Esophagus muscularis mucosa (tissue), 4 donors: ENCODE measurements around the gene CTH. TPM values are rescaled to one million over a fixed set of nuclear protein-coding genes. Genes with fewer than 3 reads are reported as not detected.

Experiments
- DNase-seq: peaks from one replicate; pipeline ENCODE4 v3.0.0-alpha.2; 2017; ENCODE audit errors: extremely low spot score
- H3K27ac ChIP-seq, 4 donors: fragments of 200-600 bp; sonication (generic); replicated peaks in 1 of 4; 1 replicate in 3 of 4; 2 replicates in 1 of 4; pipeline ENCODE4 v1.5.1; 2016 to 2019; ENCODE audit warnings: mild to moderate bottlenecking in 1 of 4
- H3K27me3 ChIP-seq, 4 donors: fragments of 200-600 bp; sonication (generic); one replicate each; pipeline versions ENCODE4 v1.5.1 to v1.6.0; 2016 to 2019
- H3K36me3 ChIP-seq, 4 donors: fragments of 200-600 bp; sonication (generic); one replicate each; pipeline ENCODE4 v1.5.1; 2016 to 2019
- H3K4me1 ChIP-seq, 4 donors: fragments of 200-600 bp; sonication (generic); one replicate each; pipeline ENCODE4 v1.5.1; 2016 to 2019
- H3K4me3 ChIP-seq, 4 donors: fragments of 200-600 bp; sonication (generic); 1 replicate in 2 of 4; 2 replicates in 2 of 4; pipeline ENCODE4 v1.5.1; 2016 to 2019; ENCODE audit warnings: mild to moderate bottlenecking in 4 of 4, moderate library complexity in 1 of 4
- H3K9me3 ChIP-seq, 4 donors: fragments of 200-600 bp; sonication (generic); 1 replicate in 3 of 4; 2 replicates in 1 of 4; pipeline ENCODE4 v1.5.1; 2016 to 2019
- EP300 ChIP-seq: sonication (generic); formaldehyde crosslinking; IDR thresholded peaks from one replicate; pipeline ENCODE4 v1.6.1; 2017; ENCODE audit warnings: antibody characterized with exemption
- POLR2A ChIP-seq: fragments of 450-650 bp; IDR thresholded peaks from one replicate; pipeline ENCODE4 v1.6.1; 2017; ENCODE audit warnings: antibody characterized with exemption, moderate library complexity, mild to moderate bottlenecking, low read depth
- POLR2AphosphoS5 ChIP-seq, 2 donors: sonication (generic); formaldehyde crosslinking; IDR thresholded peaks; one replicate each; pipeline ENCODE4 v1.6.1; 2017; ENCODE audit warnings: antibody characterized with exemption in 2 of 2
- WGBS: methylation state at CpG from one replicate; pipeline ENCODE4 v1.1.5; 2018; 5-methylcytosine and 5-hydroxymethylcytosine counted together
- intact Hi-C: fragments of 100-400 bp; cut with DNase I; formaldehyde crosslinking; loops from one replicate; pipeline ENCODE4 v1.15.1; 2023
- total RNA-seq, 4 donors: library from RNA; depleted of rRNA; stranded (reverse); fragments of >200 nt; gene quantifications; one replicate each; pipeline versions ENCODE4 v1.1.0 to v1.2.1, GENCODE V29; 2016
- TF ChIP-seq, protein P1 (sequence below), 3 experiments: fragments of 200-600 bp in 2 of 3; fragments of 450-650 bp in 1 of 3; sonication (generic) in 2 of 3; IDR thresholded peaks; one replicate each; pipeline ENCODE4 v1.5.1; 2017 to 2019; ENCODE audit warnings: antibody characterized with exemption in 3 of 3, mild to moderate bottlenecking in 2 of 3, moderate library complexity in 1 of 3

The CTH gene
- total RNA-seq, 4 donors from 2014 or later = 1.1 to 5.0 (median 3.8) TPM

DNA sequence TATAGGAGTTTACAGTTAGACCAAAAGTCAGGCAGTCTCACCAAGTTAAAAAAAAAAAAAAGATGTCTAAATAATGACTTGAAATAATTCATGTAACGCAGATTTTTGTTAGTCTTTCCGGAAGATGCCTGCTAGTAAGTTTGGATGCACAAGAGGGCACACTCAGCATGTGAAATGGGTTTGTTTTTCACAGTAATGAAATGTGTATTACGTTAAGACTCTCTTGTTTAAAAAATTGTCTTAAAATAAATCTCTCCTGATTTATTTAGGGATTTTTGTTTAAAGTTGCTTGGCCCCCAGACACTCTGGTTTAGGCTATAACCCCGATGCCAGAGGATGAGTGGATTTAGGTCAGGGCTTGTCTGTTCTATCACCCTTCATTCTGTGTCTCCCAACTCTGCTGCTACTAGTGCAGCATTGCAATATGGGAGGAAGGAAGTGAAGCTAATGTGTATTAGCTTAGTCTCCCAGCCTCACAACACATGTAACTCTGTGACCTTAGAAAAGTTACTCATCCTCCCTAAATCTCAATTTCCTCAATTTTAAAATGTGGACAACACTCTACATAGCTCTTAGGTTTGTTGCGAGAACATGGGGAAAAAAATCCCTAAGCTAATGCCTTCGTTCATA is 25.7 kb downstream of the CTH start:
- intact Hi-C loops = loop anchor here (2.0 kb wide), 1 partner anchor 74 kb away; no protein-coding TSS in a partner anchor

DNA sequence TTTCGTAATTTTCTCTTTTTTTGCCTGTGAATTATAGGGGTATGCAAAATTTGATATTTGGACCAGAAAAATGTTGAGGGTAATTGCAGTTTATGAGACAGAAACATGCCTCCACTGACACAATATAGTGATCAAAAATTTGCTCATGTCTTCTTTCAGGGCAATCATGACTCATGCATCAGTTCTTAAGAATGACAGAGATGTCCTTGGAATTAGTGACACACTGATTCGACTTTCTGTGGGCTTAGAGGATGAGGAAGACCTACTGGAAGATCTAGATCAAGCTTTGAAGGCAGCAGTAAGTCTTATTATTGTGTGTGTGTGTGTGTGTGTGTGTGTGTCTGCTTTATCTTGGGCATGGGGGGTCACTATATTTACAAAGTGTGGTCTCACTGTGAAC is 27.5 kb downstream of the CTH start:
- H3K4me1 ChIP-seq = peaks cover 8 to 24% (median 10%) of the 10 kb centered on the region in 4 donors
- H3K27ac ChIP-seq = no peak overlapping the region
- H3K4me3 ChIP-seq = no peak overlapping the region
- no peak for DNase-seq
- TF ChIP-seq EP300 = no peak
- TF ChIP-seq POLR2AphosphoS5 (IDR thresholded peaks at IDR 0.05) = no peak
- no peak for TF ChIP-seq POLR2A
- TF ChIP-seq, protein P1, sequence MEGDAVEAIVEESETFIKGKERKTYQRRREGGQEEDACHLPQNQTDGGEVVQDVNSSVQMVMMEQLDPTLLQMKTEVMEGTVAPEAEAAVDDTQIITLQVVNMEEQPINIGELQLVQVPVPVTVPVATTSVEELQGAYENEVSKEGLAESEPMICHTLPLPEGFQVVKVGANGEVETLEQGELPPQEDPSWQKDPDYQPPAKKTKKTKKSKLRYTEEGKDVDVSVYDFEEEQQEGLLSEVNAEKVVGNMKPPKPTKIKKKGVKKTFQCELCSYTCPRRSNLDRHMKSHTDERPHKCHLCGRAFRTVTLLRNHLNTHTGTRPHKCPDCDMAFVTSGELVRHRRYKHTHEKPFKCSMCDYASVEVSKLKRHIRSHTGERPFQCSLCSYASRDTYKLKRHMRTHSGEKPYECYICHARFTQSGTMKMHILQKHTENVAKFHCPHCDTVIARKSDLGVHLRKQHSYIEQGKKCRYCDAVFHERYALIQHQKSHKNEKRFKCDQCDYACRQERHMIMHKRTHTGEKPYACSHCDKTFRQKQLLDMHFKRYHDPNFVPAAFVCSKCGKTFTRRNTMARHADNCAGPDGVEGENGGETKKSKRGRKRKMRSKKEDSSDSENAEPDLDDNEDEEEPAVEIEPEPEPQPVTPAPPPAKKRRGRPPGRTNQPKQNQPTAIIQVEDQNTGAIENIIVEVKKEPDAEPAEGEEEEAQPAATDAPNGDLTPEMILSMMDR (IDR thresholded peaks at IDR 0.05) = no peak
- no peaks in the 10 kb centered on the region for H3K9me3 ChIP-seq
- WGBS = 89% methylated on average over 2 of the region's 2 CpGs
- peaks cover 0 to 37% (median 15%) of the 10 kb centered on the region in 4 donors for H3K36me3 ChIP-seq
- intact Hi-C loops = no loop called here
- no peaks in the 10 kb centered on the region for H3K27me3 ChIP-seq

More for the DNA sequence above, 25.7 kb downstream of the CTH start:
- no peaks in the 10 kb centered on the region for H3K27me3 ChIP-seq
- no peak overlapping the region for H3K4me3 ChIP-seq
- TF ChIP-seq, protein P1 (IDR thresholded peaks at IDR 0.05) = peak; percentile 39 to 50 (median 46)
- TF ChIP-seq EP300 (no peak), POLR2A (no peak), POLR2AphosphoS5 (IDR thresholded peaks at IDR 0.05) (no peak)
- H3K27ac ChIP-seq = peak overlapping the region in 2 of 4 donors; percentile 13 to 16
- WGBS = 54% methylated on average over 6 of the region's 6 CpGs
- H3K9me3 ChIP-seq = no peaks in the 10 kb centered on the region
- H3K4me1 ChIP-seq = peaks cover 2 to 11% (median 6%) of the 10 kb centered on the region in 4 donors
- H3K36me3 ChIP-seq = peaks cover 12 to 55% (median 29%) of the 10 kb centered on the region in 4 donors
- no peak for DNase-seq

DNA sequence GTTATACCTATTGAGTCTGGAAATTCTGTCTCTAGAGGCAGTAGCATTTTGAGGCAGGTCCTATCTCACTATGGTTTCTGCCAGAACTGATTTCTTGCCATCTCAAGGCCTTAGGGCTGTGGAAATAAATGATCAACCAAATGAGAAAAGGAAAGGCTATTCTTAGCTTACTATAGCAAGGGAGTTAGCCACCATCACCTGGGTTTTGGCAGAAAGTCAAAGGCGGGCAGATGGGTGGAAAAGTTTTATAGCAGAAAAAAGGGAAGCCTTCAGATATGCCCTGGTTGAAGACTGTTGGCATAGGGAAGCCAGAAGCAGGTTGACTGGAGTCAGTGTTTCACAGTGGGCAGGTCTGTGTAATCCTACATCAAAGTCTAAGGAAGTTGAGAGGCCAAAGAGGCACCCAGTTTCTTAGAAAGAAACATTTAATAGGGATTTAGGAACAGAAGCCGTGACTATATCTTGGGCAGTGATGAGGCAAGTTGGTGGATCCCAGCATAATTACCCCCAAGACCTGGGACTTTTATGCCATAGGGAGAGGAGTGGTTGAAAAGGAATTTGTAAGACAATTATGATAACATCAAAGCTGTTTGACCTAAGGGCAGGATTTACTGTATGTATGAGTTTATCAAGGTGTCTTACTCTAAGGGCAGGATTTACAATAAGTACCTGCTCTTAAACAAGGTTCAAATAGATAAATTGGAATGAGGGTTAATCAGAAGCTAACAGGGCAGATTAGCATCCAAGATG is 29.7 kb downstream of the CTH start:
- no peaks in the 10 kb centered on the region for H3K27me3 ChIP-seq
- peaks cover 0 to 17% (median 2%) of the 10 kb centered on the region in 4 donors for H3K36me3 ChIP-seq
- TF ChIP-seq EP300 = no peak
- TF ChIP-seq, protein P1 (IDR thresholded peaks at IDR 0.05) = no peak
- no peak for TF ChIP-seq POLR2A
- TF ChIP-seq POLR2AphosphoS5 (IDR thresholded peaks at IDR 0.05) = no peak
- H3K4me3 ChIP-seq = no peak overlapping the region
- intact Hi-C loops = no loop called here
- 90% methylated on average over 2 of the region's 2 CpGs for WGBS
- no peak overlapping the region for H3K27ac ChIP-seq
- DNase-seq = no peak
- peaks cover 8 to 24% (median 10%) of the 10 kb centered on the region in 4 donors for H3K4me1 ChIP-seq
- H3K9me3 ChIP-seq = no peaks in the 10 kb centered on the region

DNA sequence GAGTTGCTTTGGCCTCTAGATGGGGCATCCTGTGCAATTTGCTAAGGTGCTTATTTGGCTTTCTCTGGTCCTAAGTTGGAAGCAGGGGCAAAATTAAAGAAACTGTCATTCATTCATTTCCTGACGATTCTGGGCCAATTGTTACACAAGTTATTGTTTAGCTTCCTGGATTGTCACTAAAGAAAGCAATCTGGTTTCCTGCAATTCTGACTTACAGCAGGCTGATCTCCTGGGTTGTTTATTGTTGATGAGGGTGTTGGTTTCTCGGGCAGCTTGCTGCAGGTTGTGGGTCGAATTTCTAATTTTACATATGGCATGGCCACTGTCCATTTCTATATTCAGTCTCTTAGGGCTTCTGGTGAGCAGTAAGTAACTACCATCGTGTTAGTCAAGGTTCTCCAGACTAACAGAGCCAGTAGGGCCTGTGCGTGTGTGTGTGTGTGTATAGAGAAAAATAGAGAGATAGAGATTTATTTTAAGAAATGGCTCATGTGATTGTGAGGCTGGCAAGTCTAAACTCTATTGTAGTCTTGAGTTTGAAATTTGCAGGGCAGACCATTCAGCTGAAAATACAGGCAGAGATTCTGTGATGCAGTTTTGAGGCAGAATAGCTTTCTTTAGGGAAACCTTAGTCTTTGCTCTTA is 30.4 kb downstream of the CTH start:
- 72% methylated on average over 5 of the region's 5 CpGs for WGBS
- no peak for TF ChIP-seq POLR2A
- TF ChIP-seq EP300 = no peak
- no peak for TF ChIP-seq POLR2AphosphoS5 (IDR thresholded peaks at IDR 0.05)
- TF ChIP-seq, protein P1 (IDR thresholded peaks at IDR 0.05) = no peak
- DNase-seq = no peak
- Histone ChIP-seq H3K4me1 (peaks cover 5 to 19% (median 8%) of the 10 kb centered on the region in 4 donors), H3K36me3 (peaks cover 0 to 13% (median 1%) of the 10 kb centered on the region in 4 donors), H3K27me3 (no peaks in the 10 kb centered on the region), H3K9me3 (no peaks in the 10 kb centered on the region), H3K27ac (no peak overlapping the region), H3K4me3 (no peak overlapping the region)
- intact Hi-C loops = no loop called here
